SK-N-SH (cell line): ENCODE results near the gene RAD21L1. TPM values are rescaled to one million over a fixed set of nuclear protein-coding genes. Genes with fewer than 3 reads are reported as not detected.
"Not testable (repeated sequence)": the region's sequence is repeated elsewhere in the genome, so short reads cannot be mapped to it uniquely, and the experiment has no call there.

Experiments used
- CTCF ChIA-PET: fragments of 300-600, 350-600 bp; formaldehyde crosslinking; extraction: SDS; loops from one replicate; lab custom pipeline; 2021; lab: Yijun Ruan, JAX
- POLR2A ChIA-PET: fragments of 350-600 bp; sonication (Branson Sonifier 250); formaldehyde crosslinking; extraction: SDS; loops from one replicate; lab custom pipeline; 2020; ENCODE audit warnings: antibody characterized with exemption, inconsistent platforms; lab: Yijun Ruan, JAX
- DNase-seq: peaks from one replicate; pipeline ENCODE4 v3.0.0; 2012
- H2AFZ ChIP-seq: fragments of 200-600 bp; sonication (generic); 2 replicates; pipeline ENCODE4 v1.8.1; 2016; ENCODE audit warnings: antibody characterized with exemption, mild to moderate bottlenecking, low read depth
- H3F3A ChIP-seq: fragments of 200-600 bp; sonication (generic); replicated peaks from 2 replicates; pipeline ENCODE3; 2016; ENCODE audit warnings: antibody characterized with exemption, mild to moderate bottlenecking; ENCODE audit not compliant: insufficient read depth
- H3K27ac ChIP-seq, 2 experiments: fragments of 200-500 bp in 1 of 2; fragments of 200-600 bp in 1 of 2; sonication (Bioruptor generic) in 1 of 2; sonication (generic), shearing (Covaris generic) in 1 of 2; 2 replicates each; pipeline versions ENCODE4 v1.5.1 to v1.6.1; 2014 to 2016; ENCODE audit warnings: low read depth in 2 of 2, inconsistent platforms in 1 of 2, low read length in 1 of 2, mild to moderate bottlenecking in 1 of 2, mixed read lengths in 1 of 2
- H3K27me3 ChIP-seq: fragments of 200-600 bp; sonication (generic), shearing (Covaris generic); 2 replicates; pipeline ENCODE4 v1.6.1; 2016; ENCODE audit warnings: mixed run types; ENCODE audit not compliant: insufficient read depth
- H3K36me3 ChIP-seq, 2 experiments: fragments of 200-500 bp in 1 of 2; fragments of 200-600 bp in 1 of 2; sonication (Bioruptor generic) in 1 of 2; sonication (generic) in 1 of 2; replicated peaks in 1 of 2; 2 replicates each; pipeline versions ENCODE3 to v1.5.1; 2014 to 2016; ENCODE audit warnings: low read length in 1 of 2, mild to moderate bottlenecking in 1 of 2; ENCODE audit not compliant: insufficient read depth in 2 of 2, control insufficient read depth in 1 of 2
- H3K4me1 ChIP-seq, 2 experiments: fragments of 200-500 bp in 1 of 2; fragments of 200-600 bp in 1 of 2; sonication (Bioruptor generic) in 1 of 2; sonication (generic), shearing (Covaris generic) in 1 of 2; 2 replicates each; pipeline versions ENCODE4 v1.5.1 to v1.6.1; 2014 to 2016; ENCODE audit warnings: low read depth in 1 of 2, low read length in 1 of 2, mixed run types in 1 of 2; ENCODE audit not compliant: insufficient read depth in 2 of 2, control insufficient read depth in 1 of 2
- H3K4me2 ChIP-seq: fragments of 200-600 bp; sonication (generic), shearing (Covaris generic); 2 replicates; pipeline ENCODE4 v1.6.1; 2017; ENCODE audit warnings: mixed run types
- H3K4me3 ChIP-seq, 2 experiments: fragments of 200-500 bp in 1 of 2; fragments of 200-600 bp in 1 of 2; sonication (Bioruptor generic) in 1 of 2; sonication (generic), shearing (Covaris generic) in 1 of 2; 2 replicates each; pipeline versions ENCODE4 v1.5.1 to v1.8.1; 2014 to 2016; ENCODE audit warnings: low read depth in 2 of 2, inconsistent platforms in 1 of 2, low read length in 1 of 2, mild to moderate bottlenecking in 1 of 2, mixed read lengths in 1 of 2, moderate library complexity in 1 of 2
- H3K79me2 ChIP-seq: fragments of 200-600 bp; sonication (generic); 2 replicates; pipeline ENCODE4 v1.8.1; 2017; ENCODE audit warnings: mild to moderate bottlenecking; ENCODE audit not compliant: insufficient read depth
- H3K9ac ChIP-seq: fragments of 200-600 bp; sonication (generic); 2 replicates; pipeline ENCODE4 v1.6.1; 2017; ENCODE audit warnings: mixed run types
- H3K9me2 ChIP-seq: fragments of 200-600 bp; sonication (generic); 2 replicates; pipeline ENCODE4 v1.6.1; 2017; ENCODE audit warnings: mixed run types
- H3K9me3 ChIP-seq: fragments of 200-600 bp; sonication (generic); 2 replicates; pipeline ENCODE4 v1.6.1; 2017; ENCODE audit warnings: mixed run types, mild to moderate bottlenecking, moderate library complexity
- H4K20me1 ChIP-seq: fragments of 200-600 bp; sonication (generic); 2 replicates; pipeline ENCODE4 v1.6.1; 2017; ENCODE audit warnings: mild to moderate bottlenecking, mixed run types; ENCODE audit not compliant: insufficient read depth
- CHD2 ChIP-seq: fragments of 150-350 bp; IDR thresholded peaks from 2 replicates; pipeline ENCODE4 v1.6.1; 2018; ENCODE audit warnings: low read length; ENCODE audit not compliant: partially characterized antibody
- ELF1 ChIP-seq: IDR thresholded peaks from 2 replicates; pipeline ENCODE4 v1.4.0; 2012
- EP300 ChIP-seq, 2 experiments: IDR thresholded peaks; 2 replicates each; pipeline versions ENCODE4 v1.4.0 to v1.6.1; 2012; ENCODE audit warnings: borderline replicate concordance in 1 of 2, low read depth in 1 of 2, low read length in 1 of 2
- EZH2phosphoT487 ChIP-seq: fragments of 200-600 bp; sonication (generic); IDR thresholded peaks from 2 replicates; pipeline ENCODE4 v1.6.1; 2017; ENCODE audit warnings: low read depth, mixed run types, mild to moderate bottlenecking, antibody characterized with exemption, moderate library complexity, borderline replicate concordance
- FOSL2 ChIP-seq: IDR thresholded peaks from 2 replicates; pipeline ENCODE4 v1.4.0; 2012; ENCODE audit warnings: low read depth, mild to moderate bottlenecking, moderate library complexity, borderline replicate concordance
- FOXM1 ChIP-seq: IDR thresholded peaks from 2 replicates; pipeline ENCODE4 v1.4.0; 2012; ENCODE audit warnings: low read depth, mild to moderate bottlenecking
- GATA2 ChIP-seq: sonication (generic); formaldehyde crosslinking; IDR thresholded peaks from 2 replicates; pipeline ENCODE4 v1.5.0; 2020; ENCODE audit warnings: mild to moderate bottlenecking, missing genetic modification reagents
- MEF2A ChIP-seq: IDR thresholded peaks from 2 replicates; pipeline ENCODE4 v1.4.0; 2012; ENCODE audit warnings: low read depth, borderline replicate concordance
- NFIC ChIP-seq: IDR thresholded peaks from 2 replicates; pipeline ENCODE4 v1.4.0; 2012; ENCODE audit warnings: borderline replicate concordance
- RAD21 ChIP-seq: IDR thresholded peaks from 2 replicates; pipeline ENCODE4 v1.6.1; 2012; ENCODE audit warnings: mild to moderate bottlenecking, low read length
- RCOR1 ChIP-seq: fragments of 150-350 bp; IDR thresholded peaks from 2 replicates; pipeline ENCODE4 v1.6.1; 2017; ENCODE audit warnings: antibody characterized with exemption, low read length
- RFX5 ChIP-seq: IDR thresholded peaks from 2 replicates; pipeline ENCODE4 v1.6.1; 2012; ENCODE audit warnings: mild to moderate bottlenecking, improper control_type of control experiment, low read length
- TCF12 ChIP-seq: IDR thresholded peaks from 2 replicates; pipeline ENCODE4 v1.4.0; 2012
- TEAD4 ChIP-seq: IDR thresholded peaks from 2 replicates; pipeline ENCODE4 v1.4.0; 2012; ENCODE audit warnings: mild to moderate bottlenecking, borderline replicate concordance; ENCODE audit not compliant: insufficient read depth
- WGBS: methylation state at CpG from one replicate; pipeline ENCODE4 v1.1.6; 2017; ENCODE audit warnings: low lambda C conversion rate; 5-methylcytosine and 5-hydroxymethylcytosine counted together
- polyA plus RNA-seq, 3 experiments: library from polyadenylated mRNA; depleted of rRNA; stranded (reverse); fragments of >200 nt; gene quantifications; 2 replicates each; pipeline ENCODE4 v1.2.3, GENCODE V29; 2012
- TF ChIP-seq, protein P1 (sequence below): IDR thresholded peaks from 2 replicates; pipeline ENCODE4 v1.4.0; 2012; ENCODE audit warnings: low read depth, borderline replicate concordance
- TF ChIP-seq, protein P2 (sequence below): IDR thresholded peaks from 2 replicates; pipeline ENCODE4; 2012
- TF ChIP-seq, protein P3 (sequence below): IDR thresholded peaks from 2 replicates; pipeline ENCODE4 v1.4.0; 2012; ENCODE audit warnings: low read depth
- TF ChIP-seq, protein P4 (sequence below): fragments of 150-350 bp; IDR thresholded peaks from 2 replicates; pipeline ENCODE4 v1.6.1; 2017; ENCODE audit warnings: antibody characterized with exemption, low read length, low read depth, borderline replicate concordance
- TF ChIP-seq, protein P5 (sequence below): IDR thresholded peaks from 2 replicates; pipeline ENCODE4 v1.6.1; 2012; ENCODE audit warnings: mild to moderate bottlenecking, low read depth, low read length, moderate library complexity
- TF ChIP-seq, protein P6 (sequence below): fragments of 200-600 bp; sonication (generic); IDR thresholded peaks from 2 replicates; pipeline ENCODE4 v1.6.1; 2017; ENCODE audit warnings: antibody characterized with exemption, mild to moderate bottlenecking, moderate library complexity

RAD21L1 gene
- polyA plus RNA-seq, 1 of the 3 experiments (the other 2 are of a cell fraction): 0.03 TPM

DNA sequence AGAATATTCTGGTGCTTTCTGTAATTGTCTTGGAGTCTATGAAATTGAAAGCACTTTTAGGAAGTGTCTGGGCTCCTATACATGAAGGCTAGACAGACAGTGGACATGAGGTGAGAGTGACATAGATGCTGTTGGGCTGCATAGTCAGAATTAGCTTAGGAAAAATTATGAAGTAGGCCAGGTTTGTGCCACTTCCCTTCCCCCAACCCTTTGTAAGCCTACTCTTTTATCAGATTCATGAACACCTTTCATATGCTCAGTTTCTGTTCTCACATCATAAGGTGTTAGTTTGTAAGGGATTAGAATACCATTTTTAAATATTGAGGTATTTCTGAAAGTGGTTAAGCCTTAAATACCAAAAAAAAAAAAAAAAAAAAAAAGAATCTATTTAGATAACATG, 21.8 kb downstream of the RAD21L1 start:
- Histone ChIP-seq H3K9me3 (no peaks in the 10 kb centered on the region), H3K79me2 (no peaks in the 10 kb centered on the region), H3K27me3 (no peaks in the 10 kb centered on the region), H3K9ac (no peak overlapping the region), H3K27ac (no peak overlapping the region), H2AFZ (no peak overlapping the region), H3K4me1 (no peaks in the 10 kb centered on the region; a peak in 2 of 4 replicates), H3F3A (no peaks in the 10 kb centered on the region), H3K9me2 (no peaks in the 10 kb centered on the region), H4K20me1 (no peaks in the 10 kb centered on the region), H3K4me2 (no peak overlapping the region), H3K4me3 (no peak overlapping the region), H3K36me3 (no peaks in the 10 kb centered on the region)
- ChIA-PET CTCF (interaction anchor here (0.8 kb wide), 1 partner anchor 291 kb away, joined by 3 read pairs; no protein-coding TSS in a partner anchor), POLR2A (no interaction called here)
- TF ChIP-seq CHD2 (no peak), TEAD4 (no peak), TCF12 (no peak), RCOR1 (no peak), FOXM1 (no peak), ELF1 (no peak), EP300 (IDR thresholded peaks at IDR 0.05; ENCODE audit: borderline replicate concordance in 1 of 2, low read depth in 1 of 2, low read length in 1 of 2) (no peak), GATA2 (CRISPR knock-in tag) (no peak), MEF2A (no peak), FOSL2 (no peak), EZH2phosphoT487 (no peak), NFIC (no peak), RFX5 (no peak), RAD21 (no peak)
- TF ChIP-seq, protein P1, sequence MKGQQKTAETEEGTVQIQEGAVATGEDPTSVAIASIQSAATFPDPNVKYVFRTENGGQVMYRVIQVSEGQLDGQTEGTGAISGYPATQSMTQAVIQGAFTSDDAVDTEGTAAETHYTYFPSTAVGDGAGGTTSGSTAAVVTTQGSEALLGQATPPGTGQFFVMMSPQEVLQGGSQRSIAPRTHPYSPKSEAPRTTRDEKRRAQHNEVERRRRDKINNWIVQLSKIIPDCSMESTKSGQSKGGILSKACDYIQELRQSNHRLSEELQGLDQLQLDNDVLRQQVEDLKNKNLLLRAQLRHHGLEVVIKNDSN: no peak
- TF ChIP-seq, protein P2, sequence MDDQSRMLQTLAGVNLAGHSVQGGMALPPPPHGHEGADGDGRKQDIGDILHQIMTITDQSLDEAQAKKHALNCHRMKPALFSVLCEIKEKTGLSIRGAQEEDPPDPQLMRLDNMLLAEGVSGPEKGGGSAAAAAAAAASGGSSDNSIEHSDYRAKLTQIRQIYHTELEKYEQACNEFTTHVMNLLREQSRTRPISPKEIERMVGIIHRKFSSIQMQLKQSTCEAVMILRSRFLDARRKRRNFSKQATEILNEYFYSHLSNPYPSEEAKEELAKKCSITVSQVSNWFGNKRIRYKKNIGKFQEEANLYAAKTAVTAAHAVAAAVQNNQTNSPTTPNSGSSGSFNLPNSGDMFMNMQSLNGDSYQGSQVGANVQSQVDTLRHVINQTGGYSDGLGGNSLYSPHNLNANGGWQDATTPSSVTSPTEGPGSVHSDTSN: no peak
- TF ChIP-seq, protein P3, sequence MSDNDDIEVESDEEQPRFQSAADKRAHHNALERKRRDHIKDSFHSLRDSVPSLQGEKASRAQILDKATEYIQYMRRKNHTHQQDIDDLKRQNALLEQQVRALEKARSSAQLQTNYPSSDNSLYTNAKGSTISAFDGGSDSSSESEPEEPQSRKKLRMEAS: no peak
- TF ChIP-seq, protein P4, sequence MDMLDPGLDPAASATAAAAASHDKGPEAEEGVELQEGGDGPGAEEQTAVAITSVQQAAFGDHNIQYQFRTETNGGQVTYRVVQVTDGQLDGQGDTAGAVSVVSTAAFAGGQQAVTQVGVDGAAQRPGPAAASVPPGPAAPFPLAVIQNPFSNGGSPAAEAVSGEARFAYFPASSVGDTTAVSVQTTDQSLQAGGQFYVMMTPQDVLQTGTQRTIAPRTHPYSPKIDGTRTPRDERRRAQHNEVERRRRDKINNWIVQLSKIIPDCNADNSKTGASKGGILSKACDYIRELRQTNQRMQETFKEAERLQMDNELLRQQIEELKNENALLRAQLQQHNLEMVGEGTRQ: no peak
- TF ChIP-seq, protein P5, sequence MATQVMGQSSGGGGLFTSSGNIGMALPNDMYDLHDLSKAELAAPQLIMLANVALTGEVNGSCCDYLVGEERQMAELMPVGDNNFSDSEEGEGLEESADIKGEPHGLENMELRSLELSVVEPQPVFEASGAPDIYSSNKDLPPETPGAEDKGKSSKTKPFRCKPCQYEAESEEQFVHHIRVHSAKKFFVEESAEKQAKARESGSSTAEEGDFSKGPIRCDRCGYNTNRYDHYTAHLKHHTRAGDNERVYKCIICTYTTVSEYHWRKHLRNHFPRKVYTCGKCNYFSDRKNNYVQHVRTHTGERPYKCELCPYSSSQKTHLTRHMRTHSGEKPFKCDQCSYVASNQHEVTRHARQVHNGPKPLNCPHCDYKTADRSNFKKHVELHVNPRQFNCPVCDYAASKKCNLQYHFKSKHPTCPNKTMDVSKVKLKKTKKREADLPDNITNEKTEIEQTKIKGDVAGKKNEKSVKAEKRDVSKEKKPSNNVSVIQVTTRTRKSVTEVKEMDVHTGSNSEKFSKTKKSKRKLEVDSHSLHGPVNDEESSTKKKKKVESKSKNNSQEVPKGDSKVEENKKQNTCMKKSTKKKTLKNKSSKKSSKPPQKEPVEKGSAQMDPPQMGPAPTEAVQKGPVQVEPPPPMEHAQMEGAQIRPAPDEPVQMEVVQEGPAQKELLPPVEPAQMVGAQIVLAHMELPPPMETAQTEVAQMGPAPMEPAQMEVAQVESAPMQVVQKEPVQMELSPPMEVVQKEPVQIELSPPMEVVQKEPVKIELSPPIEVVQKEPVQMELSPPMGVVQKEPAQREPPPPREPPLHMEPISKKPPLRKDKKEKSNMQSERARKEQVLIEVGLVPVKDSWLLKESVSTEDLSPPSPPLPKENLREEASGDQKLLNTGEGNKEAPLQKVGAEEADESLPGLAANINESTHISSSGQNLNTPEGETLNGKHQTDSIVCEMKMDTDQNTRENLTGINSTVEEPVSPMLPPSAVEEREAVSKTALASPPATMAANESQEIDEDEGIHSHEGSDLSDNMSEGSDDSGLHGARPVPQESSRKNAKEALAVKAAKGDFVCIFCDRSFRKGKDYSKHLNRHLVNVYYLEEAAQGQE: no peak
- TF ChIP-seq, protein P6, sequence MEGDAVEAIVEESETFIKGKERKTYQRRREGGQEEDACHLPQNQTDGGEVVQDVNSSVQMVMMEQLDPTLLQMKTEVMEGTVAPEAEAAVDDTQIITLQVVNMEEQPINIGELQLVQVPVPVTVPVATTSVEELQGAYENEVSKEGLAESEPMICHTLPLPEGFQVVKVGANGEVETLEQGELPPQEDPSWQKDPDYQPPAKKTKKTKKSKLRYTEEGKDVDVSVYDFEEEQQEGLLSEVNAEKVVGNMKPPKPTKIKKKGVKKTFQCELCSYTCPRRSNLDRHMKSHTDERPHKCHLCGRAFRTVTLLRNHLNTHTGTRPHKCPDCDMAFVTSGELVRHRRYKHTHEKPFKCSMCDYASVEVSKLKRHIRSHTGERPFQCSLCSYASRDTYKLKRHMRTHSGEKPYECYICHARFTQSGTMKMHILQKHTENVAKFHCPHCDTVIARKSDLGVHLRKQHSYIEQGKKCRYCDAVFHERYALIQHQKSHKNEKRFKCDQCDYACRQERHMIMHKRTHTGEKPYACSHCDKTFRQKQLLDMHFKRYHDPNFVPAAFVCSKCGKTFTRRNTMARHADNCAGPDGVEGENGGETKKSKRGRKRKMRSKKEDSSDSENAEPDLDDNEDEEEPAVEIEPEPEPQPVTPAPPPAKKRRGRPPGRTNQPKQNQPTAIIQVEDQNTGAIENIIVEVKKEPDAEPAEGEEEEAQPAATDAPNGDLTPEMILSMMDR: no peak
- no peak for DNase-seq

DNA sequence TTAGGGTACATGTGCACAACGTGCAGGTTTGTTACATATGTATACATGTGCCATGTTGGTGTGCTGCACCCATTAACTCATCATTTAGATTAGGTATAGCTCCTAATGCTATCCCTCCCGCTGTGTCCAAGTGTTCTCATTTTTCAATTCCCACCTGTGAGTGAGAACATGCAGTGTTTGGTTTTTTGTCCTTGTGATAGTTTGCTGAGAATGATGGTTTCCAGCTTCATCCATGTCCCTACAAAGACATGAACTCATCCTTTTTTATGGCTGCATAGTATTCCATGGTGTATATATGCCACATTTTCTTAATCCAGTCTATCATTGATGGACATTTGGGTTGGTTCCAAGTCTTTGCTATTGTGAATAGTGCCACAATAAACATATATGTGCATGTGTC, 24.4 kb downstream of the RAD21L1 start:
- H3K4me3 ChIP-seq, H3K9me3 ChIP-seq, H3K4me1 ChIP-seq, H2AFZ ChIP-seq, H3K9me2 ChIP-seq, H3K36me3 ChIP-seq, H3F3A ChIP-seq, H3K4me2 ChIP-seq, H3K9ac ChIP-seq, H4K20me1 ChIP-seq, CTCF ChIA-PET, POLR2A ChIA-PET, H3K79me2 ChIP-seq, H3K27ac ChIP-seq, H3K27me3 ChIP-seq, DNase-seq: not testable (repeated sequence)
- 44% methylated on average over 2 of the region's 2 CpGs for WGBS
